ENCODE measurements around the gene CASZ1. TPM values are rescaled to one million over a fixed set of nuclear protein-coding genes. Genes with fewer than 3 reads are reported as not detected.

Gene CASZ1
- total RNA-seq, 2 experiments from 2014 or later, result 1.7 to 2.0 TPM

GRCh38 chr1:10615932-10616671, 180.3 kb downstream of the CASZ1 start:
- no peaks in the 10 kb centered on the region for H3K4me1 Mint-ChIP-seq (ENCODE audit: low read depth)
- CTCF ChIA-PET, result no interaction called here
- H3K27me3 Mint-ChIP-seq (ENCODE audit: low read depth), result no peaks in the 10 kb centered on the region
- DNase-seq, result no peak
- no peak overlapping the region for H3K27ac Mint-ChIP-seq
- no peaks in the 10 kb centered on the region for H3K9me3 Mint-ChIP-seq
- H3K4me3 Mint-ChIP-seq, result no peak overlapping the region
- H3K36me3 Mint-ChIP-seq (ENCODE audit: low read depth), result peaks cover 3% of the 10 kb centered on the region
- intact Hi-C loops (cut with micrococcal nuclease), result no loop called here

- no peak for DNase-seq
- CTCF ChIA-PET, result no interaction called here
- H3K27ac Mint-ChIP-seq, result no peak overlapping the region
- no peaks in the 10 kb centered on the region for H3K4me1 Mint-ChIP-seq (ENCODE audit: low read depth)
- intact Hi-C loops (cut with micrococcal nuclease), result no loop called here
- H3K36me3 Mint-ChIP-seq (ENCODE audit: low read depth), result peaks cover 3% of the 10 kb centered on the region
- no peak overlapping the region for H3K4me3 Mint-ChIP-seq
- H3K27me3 Mint-ChIP-seq (ENCODE audit: low read depth), result no peaks in the 10 kb centered on the region
- H3K9me3 Mint-ChIP-seq, result no peaks in the 10 kb centered on the region
Measured at GRCh38 chr1:10615332-10615731, 181.1 kb downstream of the CASZ1 start.

DNA sequence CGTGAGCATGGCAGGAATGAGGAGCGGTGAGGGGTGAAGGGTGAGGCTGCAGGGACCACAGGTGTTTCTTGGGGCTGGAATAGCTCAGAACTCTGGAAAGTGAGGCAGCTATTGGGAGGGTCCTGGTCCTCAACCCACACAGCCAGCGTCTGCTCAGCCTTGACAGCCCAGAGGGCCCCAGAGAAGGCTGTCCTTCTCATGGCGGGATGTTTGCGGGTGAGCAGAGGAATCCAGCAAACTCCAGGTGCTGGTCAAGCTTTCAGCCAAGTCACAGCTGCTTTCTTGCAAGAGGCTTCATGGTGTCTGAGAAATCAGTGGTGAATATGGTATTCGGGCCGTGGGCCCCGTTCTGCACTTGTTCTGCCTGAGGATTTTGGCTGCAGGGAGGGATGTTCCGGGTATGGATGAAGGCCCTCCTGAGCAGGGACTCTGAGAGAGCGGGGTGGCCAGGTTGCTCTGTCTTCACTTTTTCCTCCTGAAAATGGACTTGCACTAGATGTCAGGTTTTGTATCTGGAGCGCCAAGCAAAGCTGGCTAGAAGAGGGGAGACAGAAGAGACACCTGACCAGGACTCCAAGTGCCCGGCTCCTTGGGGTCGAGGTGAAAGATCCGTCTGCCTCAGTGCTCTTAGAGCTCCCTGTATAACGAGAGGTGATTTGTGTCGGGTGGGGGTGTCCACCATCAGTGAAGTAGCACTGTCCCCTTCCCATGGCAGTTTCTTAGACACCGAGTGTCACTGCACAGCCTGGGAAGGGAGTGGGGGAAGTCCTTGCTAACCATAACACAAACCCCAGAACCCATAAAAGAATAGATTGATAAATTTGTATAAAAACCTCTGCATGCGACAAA, 181.8 kb downstream of the CASZ1 start:
- Mint-ChIP-seq H3K27me3 (ENCODE audit: low read depth) (no peaks in the 10 kb centered on the region), H3K9me3 (no peaks in the 10 kb centered on the region), H3K27ac (no peak overlapping the region), H3K4me3 (no peak overlapping the region), H3K4me1 (ENCODE audit: low read depth) (no peaks in the 10 kb centered on the region), H3K36me3 (ENCODE audit: low read depth) (peaks cover 3% of the 10 kb centered on the region)
- CTCF ChIA-PET, result no interaction called here
- DNase-seq, result no peak
- intact Hi-C loops (cut with micrococcal nuclease), result no loop called here

- no peaks in the 10 kb centered on the region for H3K27me3 Mint-ChIP-seq (ENCODE audit: low read depth)
- no peaks in the 10 kb centered on the region for H3K4me1 Mint-ChIP-seq (ENCODE audit: low read depth)
- intact Hi-C loops (cut with micrococcal nuclease), result no loop called here
- H3K4me3 Mint-ChIP-seq, result no peak overlapping the region
- no peak for DNase-seq
- CTCF ChIA-PET, result no interaction called here
- H3K9me3 Mint-ChIP-seq, result no peaks in the 10 kb centered on the region
- no peak overlapping the region for H3K27ac Mint-ChIP-seq
- peaks cover 3% of the 10 kb centered on the region for H3K36me3 Mint-ChIP-seq (ENCODE audit: low read depth)
Measured at GRCh38 chr1:10613861-10614260, 182.6 kb downstream of the CASZ1 start.

- H3K4me3 Mint-ChIP-seq, result no peak overlapping the region
- H3K9me3 Mint-ChIP-seq, result no peaks in the 10 kb centered on the region
- intact Hi-C loops (cut with micrococcal nuclease), result no loop called here
- H3K36me3 Mint-ChIP-seq (ENCODE audit: low read depth), result peaks cover 3% of the 10 kb centered on the region
- no peaks in the 10 kb centered on the region for H3K27me3 Mint-ChIP-seq (ENCODE audit: low read depth)
- DNase-seq, result no peak
- H3K4me1 Mint-ChIP-seq (ENCODE audit: low read depth), result no peaks in the 10 kb centered on the region
- CTCF ChIA-PET, result no interaction called here
- H3K27ac Mint-ChIP-seq, result no peak overlapping the region
Measured at GRCh38 chr1:10613340-10613739, 183.1 kb downstream of the CASZ1 start.

DNA sequence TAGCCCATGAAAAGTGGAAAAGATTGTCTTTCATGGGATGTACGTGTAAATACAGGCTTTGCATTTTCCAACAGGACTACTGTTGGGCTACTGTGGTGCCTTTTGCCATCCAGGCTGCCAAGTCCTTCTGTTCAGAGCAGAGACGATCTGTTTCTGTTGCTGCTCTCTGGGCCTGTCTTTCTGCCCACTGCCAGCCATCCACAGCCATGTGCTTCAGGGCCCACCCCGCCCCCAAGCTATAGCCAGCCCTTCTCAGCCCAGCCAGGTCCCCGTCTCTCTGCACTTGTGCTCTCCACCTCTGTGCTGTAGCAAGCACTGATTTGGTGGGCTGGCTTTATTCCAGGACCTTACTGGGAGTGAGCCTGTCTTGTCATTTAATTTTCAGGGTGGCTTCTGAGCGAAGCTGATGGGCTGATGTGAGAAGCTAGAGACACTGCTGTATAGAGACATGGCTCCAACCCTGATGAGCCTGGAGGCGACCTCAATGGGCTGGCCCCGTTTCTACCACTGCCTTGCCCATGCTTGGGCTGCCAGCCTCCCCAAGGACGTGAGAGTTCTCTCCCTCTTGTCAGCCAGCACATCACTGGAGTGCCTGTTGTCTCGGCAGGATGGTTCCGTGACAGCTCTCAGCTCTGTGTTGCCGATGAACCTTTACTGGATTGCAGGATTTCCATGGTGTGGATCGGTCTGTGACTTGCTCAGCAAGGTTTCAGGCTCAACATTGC, 183.8 kb downstream of the CASZ1 start:
- peaks cover 3% of the 10 kb centered on the region for H3K36me3 Mint-ChIP-seq (ENCODE audit: low read depth)
- H3K9me3 Mint-ChIP-seq, result no peaks in the 10 kb centered on the region
- intact Hi-C loops (cut with micrococcal nuclease), result no loop called here
- no peak overlapping the region for H3K27ac Mint-ChIP-seq
- no peaks in the 10 kb centered on the region for H3K27me3 Mint-ChIP-seq (ENCODE audit: low read depth)
- CTCF ChIA-PET, result no interaction called here
- DNase-seq, result no peak
- no peak overlapping the region for H3K4me3 Mint-ChIP-seq
- H3K4me1 Mint-ChIP-seq (ENCODE audit: low read depth), result no peaks in the 10 kb centered on the region

GRCh38 chr1:10610901-10611600, 185.4 kb downstream of the CASZ1 start:
- H3K4me1 Mint-ChIP-seq (ENCODE audit: low read depth), result no peaks in the 10 kb centered on the region
- intact Hi-C loops (cut with micrococcal nuclease), result no loop called here
- CTCF ChIA-PET, result no interaction called here

DNA sequence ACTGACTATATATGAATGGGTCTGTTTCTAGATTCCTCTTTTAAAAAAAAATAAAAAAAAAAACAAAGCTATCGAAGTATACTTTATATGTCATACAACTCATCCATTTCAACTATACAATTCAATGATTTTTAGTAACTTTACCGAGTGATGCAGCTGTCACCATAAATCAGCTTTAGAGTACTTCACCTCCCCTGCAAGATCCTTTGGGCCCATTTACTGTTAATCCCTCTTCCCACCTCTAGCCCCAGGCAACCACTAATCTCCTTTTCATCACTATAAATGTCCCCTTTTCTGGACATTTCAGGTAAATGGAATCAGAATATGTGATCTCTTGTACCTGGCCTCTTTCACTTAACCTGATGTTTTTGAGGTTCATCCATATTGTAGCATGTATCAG, 187.8 kb downstream of the CASZ1 start:
- Mint-ChIP-seq H3K27ac (no peak overlapping the region), H3K36me3 (ENCODE audit: low read depth) (peaks cover 3% of the 10 kb centered on the region), H3K4me3 (no peak overlapping the region), H3K4me1 (ENCODE audit: low read depth) (no peaks in the 10 kb centered on the region), H3K9me3 (no peaks in the 10 kb centered on the region), H3K27me3 (ENCODE audit: low read depth) (no peaks in the 10 kb centered on the region)
- intact Hi-C loops (cut with micrococcal nuclease), result no loop called here
- CTCF ChIA-PET, result interaction anchor here (0.6 to 0.7 kb wide), 2 partner anchors 86 to 110 kb away, joined by 4 read pairs; no protein-coding TSS in a partner anchor
- DNase-seq, result no peak

More at GRCh38 chr1:10610901-10611600, 185.4 kb downstream of the CASZ1 start:
- Mint-ChIP-seq H3K27ac (no peak overlapping the region), H3K9me3 (no peaks in the 10 kb centered on the region), H3K4me3 (no peak overlapping the region), H3K36me3 (ENCODE audit: low read depth) (peaks cover 3% of the 10 kb centered on the region), H3K27me3 (ENCODE audit: low read depth) (no peaks in the 10 kb centered on the region)
- DNase-seq, result no peak

DNA sequence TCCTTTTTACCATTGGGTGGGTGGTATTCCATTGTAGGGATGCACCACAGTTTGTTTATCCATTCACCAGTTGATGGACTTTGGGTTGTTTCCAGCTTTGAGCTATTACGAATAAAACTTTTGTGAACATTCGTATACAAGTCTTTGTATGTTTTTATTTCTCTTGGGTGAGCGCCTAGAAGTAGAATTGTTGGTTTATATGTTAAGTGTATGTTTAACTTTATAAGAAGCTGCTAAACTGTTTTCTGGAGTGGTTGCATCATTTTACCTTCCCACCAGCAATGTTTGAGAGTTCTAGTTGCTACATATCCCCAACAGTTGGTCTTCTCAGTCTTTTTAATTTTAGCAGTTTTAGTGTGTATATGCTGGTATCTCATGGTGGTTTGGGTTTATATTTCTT, 189.2 kb downstream of the CASZ1 start:
- H3K4me3 Mint-ChIP-seq, result no peak overlapping the region
- CTCF ChIA-PET, result no interaction called here
- no peak overlapping the region for H3K27ac Mint-ChIP-seq
- H3K9me3 Mint-ChIP-seq, result no peaks in the 10 kb centered on the region
- H3K4me1 Mint-ChIP-seq (ENCODE audit: low read depth), result no peaks in the 10 kb centered on the region
- intact Hi-C loops (cut with micrococcal nuclease), result no loop called here
- no peaks in the 10 kb centered on the region for H3K27me3 Mint-ChIP-seq (ENCODE audit: low read depth)
- peaks cover 4% of the 10 kb centered on the region for H3K36me3 Mint-ChIP-seq (ENCODE audit: low read depth)
- no peak for DNase-seq

DNA sequence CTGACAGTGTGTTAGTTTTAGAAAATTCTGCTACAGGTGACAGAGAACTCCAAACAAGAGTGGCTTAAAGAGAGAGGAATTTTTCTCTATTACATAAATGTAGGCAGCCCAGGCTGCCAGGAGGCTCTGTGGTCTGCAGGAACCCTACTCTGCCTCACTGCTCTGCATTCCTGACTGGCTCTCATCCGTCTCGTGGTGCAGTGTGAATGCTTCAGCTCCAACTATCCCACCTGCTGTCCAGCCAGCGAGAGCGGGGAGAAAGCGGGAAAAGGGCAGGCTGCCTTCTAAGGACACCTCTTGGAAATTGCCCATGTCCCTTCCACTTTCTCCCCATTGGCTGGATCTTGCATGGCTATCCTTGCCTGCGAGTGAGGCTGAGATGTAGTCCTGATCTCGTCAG, 190.4 kb downstream of the CASZ1 start:
- Mint-ChIP-seq H3K36me3 (ENCODE audit: low read depth) (peaks cover 7% of the 10 kb centered on the region), H3K27ac (no peak overlapping the region), H3K4me3 (no peak overlapping the region), H3K9me3 (no peaks in the 10 kb centered on the region), H3K4me1 (ENCODE audit: low read depth) (no peaks in the 10 kb centered on the region), H3K27me3 (ENCODE audit: low read depth) (no peaks in the 10 kb centered on the region)
- intact Hi-C loops (cut with micrococcal nuclease), result no loop called here
- CTCF ChIA-PET, result interaction anchor here (0.8 kb wide), 1 partner anchor 40 kb away, joined by 6 read pairs; no protein-coding TSS in a partner anchor
- no peak for DNase-seq

GRCh38 chr1:10604966-10605365, 191.5 kb downstream of the CASZ1 start:
- H3K36me3 Mint-ChIP-seq (ENCODE audit: low read depth), result peaks cover 8% of the 10 kb centered on the region
- no peak overlapping the region for H3K4me3 Mint-ChIP-seq
- CTCF ChIA-PET, result no interaction called here
- no peaks in the 10 kb centered on the region for H3K4me1 Mint-ChIP-seq (ENCODE audit: low read depth)
- intact Hi-C loops (cut with micrococcal nuclease), result no loop called here
- DNase-seq, result no peak
- no peaks in the 10 kb centered on the region for H3K9me3 Mint-ChIP-seq
- no peaks in the 10 kb centered on the region for H3K27me3 Mint-ChIP-seq (ENCODE audit: low read depth)
- no peak overlapping the region for H3K27ac Mint-ChIP-seq

DNA sequence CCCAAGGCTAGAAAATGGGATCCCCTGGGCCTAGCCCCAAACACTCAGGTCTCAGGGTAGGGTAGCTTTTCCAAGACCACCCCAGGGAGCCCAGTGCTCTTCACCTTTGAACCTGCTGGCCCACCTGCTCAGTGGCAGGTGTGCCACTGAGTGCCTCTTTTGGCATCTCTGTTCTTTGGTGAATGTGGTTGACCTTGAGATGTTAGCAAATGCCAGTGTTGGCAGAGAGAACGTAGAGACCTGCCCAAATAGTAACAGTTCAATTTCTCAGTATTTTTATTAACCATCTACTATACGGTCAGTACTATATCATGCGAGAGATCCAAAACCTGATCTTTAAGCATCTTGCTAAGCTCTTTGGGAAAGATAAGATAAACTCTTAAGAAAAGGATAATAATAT, 193.5 kb downstream of the CASZ1 start:
- H3K27ac Mint-ChIP-seq, result no peak overlapping the region
- H3K36me3 Mint-ChIP-seq (ENCODE audit: low read depth), result peaks cover 12% of the 10 kb centered on the region
- no peaks in the 10 kb centered on the region for H3K27me3 Mint-ChIP-seq (ENCODE audit: low read depth)
- intact Hi-C loops (cut with micrococcal nuclease), result no loop called here
- no peak overlapping the region for H3K4me3 Mint-ChIP-seq
- DNase-seq, result no peak
- H3K9me3 Mint-ChIP-seq, result no peaks in the 10 kb centered on the region
- H3K4me1 Mint-ChIP-seq (ENCODE audit: low read depth), result no peaks in the 10 kb centered on the region
- CTCF ChIA-PET, result interaction anchor here (0.6 to 1.9 kb wide), 2 partner anchors 95 to 138 kb away, joined by 3 to 5 read pairs; no protein-coding TSS in a partner anchor
